Hepatocyte (in vitro differentiated cells): ENCODE data around the gene CCDC152. TPM values are rescaled to one million over a fixed set of nuclear protein-coding genes. Genes with fewer than 3 reads are reported as not detected.

Experiments used
- DNase-seq: peaks from one replicate; pipeline ENCODE4 v3.0.0-alpha.2; 2016; ENCODE audit warnings: low spot score
- H2AFZ ChIP-seq: fragments of 200-600 bp; sonication (generic); 2 replicates; pipeline ENCODE4 v1.6.0; 2016; ENCODE audit warnings: antibody characterized with exemption, mild to moderate bottlenecking
- H3K27ac ChIP-seq: fragments of 200-600 bp; sonication (generic); 2 replicates; pipeline ENCODE4 v1.5.1; 2016; ENCODE audit warnings: mild to moderate bottlenecking
- H3K27me3 ChIP-seq: fragments of 200-600 bp; sonication (generic); 2 replicates; pipeline ENCODE4 v1.6.1; 2016
- H3K36me3 ChIP-seq: fragments of 200-600 bp; sonication (generic); replicated peaks from 2 replicates; pipeline ENCODE4 v1.5.1; 2016; ENCODE audit warnings: low read depth; ENCODE audit not compliant: insufficient read depth
- H3K4me1 ChIP-seq: fragments of 200-600 bp; sonication (generic); 2 replicates; pipeline ENCODE4 v1.5.1; 2016; ENCODE audit warnings: mild to moderate bottlenecking, moderate library complexity; ENCODE audit not compliant: insufficient read depth
- H3K4me2 ChIP-seq: fragments of 200-600 bp; sonication (generic); 2 replicates; pipeline ENCODE4 v1.6.0; 2016
- H3K4me3 ChIP-seq: fragments of 200-600 bp; sonication (generic); 2 replicates; pipeline ENCODE4 v1.5.1; 2016; ENCODE audit warnings: mild to moderate bottlenecking
- H3K79me2 ChIP-seq: fragments of 200-600 bp; sonication (generic); 2 replicates; pipeline ENCODE4 v1.6.0; 2017; ENCODE audit warnings: mild to moderate bottlenecking
- H3K9me2 ChIP-seq: fragments of 200-600 bp; sonication (generic); replicated peaks from 2 replicates; pipeline ENCODE4 v1.6.0; 2017; ENCODE audit warnings: mild to moderate bottlenecking; ENCODE audit not compliant: insufficient read depth
- H3K9me3 ChIP-seq: fragments of 200-600 bp; sonication (generic); 2 replicates; pipeline ENCODE4 v1.5.1; 2016; ENCODE audit warnings: low read depth, mild to moderate bottlenecking
- H4K20me1 ChIP-seq: fragments of 200-600 bp; sonication (generic); 2 replicates; pipeline ENCODE4 v1.6.0; 2016; ENCODE audit warnings: mild to moderate bottlenecking; ENCODE audit not compliant: insufficient read depth, poor library complexity, severe bottlenecking
- CTCF ChIP-seq: fragments of 200-600 bp; sonication (generic); IDR thresholded peaks from 2 replicates; pipeline ENCODE4 v1.5.1; 2016; ENCODE audit warnings: antibody characterized with exemption, mild to moderate bottlenecking; ENCODE audit not compliant: poor library complexity
- EZH2 ChIP-seq: fragments of 200-600 bp; sonication (generic); IDR thresholded peaks from 2 replicates; pipeline ENCODE4 v1.6.1; 2016; ENCODE audit warnings: antibody characterized with exemption, mild to moderate bottlenecking, borderline replicate concordance
- EZH2phosphoT487 ChIP-seq: fragments of 200-600 bp; sonication (generic); IDR thresholded peaks from one replicate; pipeline ENCODE4 v1.6.1; 2018; ENCODE audit warnings: antibody characterized with exemption, mild to moderate bottlenecking, low read depth, moderate library complexity; ENCODE audit not compliant: unreplicated experiment, severe bottlenecking
- WGBS: methylation state at CpG from one replicate; pipeline ENCODE4 v1.1.6; 2016; ENCODE audit warnings: low lambda C conversion rate; ENCODE audit errors: missing lambda C conversion rate; 5-methylcytosine and 5-hydroxymethylcytosine counted together
- polyA plus RNA-seq: library from polyadenylated mRNA; unstranded; fragments of >200 nt; fragmentation: Nextera tagmentation; extraction: Ambion mirVana; gene quantifications from 2 replicates; pipeline ENCODE4 v1.2.1, GENCODE V29; 2016
- total RNA-seq: library from RNA; depleted of rRNA; stranded (reverse); fragments of >200 nt; gene quantifications from 2 replicates; pipeline ENCODE4 v1.2.3, GENCODE V29; 2014

The CCDC152 gene
- total and polyA plus RNA-seq, 2 experiments from 2014 or later, result 2.0 to 46.1 TPM

DNA sequence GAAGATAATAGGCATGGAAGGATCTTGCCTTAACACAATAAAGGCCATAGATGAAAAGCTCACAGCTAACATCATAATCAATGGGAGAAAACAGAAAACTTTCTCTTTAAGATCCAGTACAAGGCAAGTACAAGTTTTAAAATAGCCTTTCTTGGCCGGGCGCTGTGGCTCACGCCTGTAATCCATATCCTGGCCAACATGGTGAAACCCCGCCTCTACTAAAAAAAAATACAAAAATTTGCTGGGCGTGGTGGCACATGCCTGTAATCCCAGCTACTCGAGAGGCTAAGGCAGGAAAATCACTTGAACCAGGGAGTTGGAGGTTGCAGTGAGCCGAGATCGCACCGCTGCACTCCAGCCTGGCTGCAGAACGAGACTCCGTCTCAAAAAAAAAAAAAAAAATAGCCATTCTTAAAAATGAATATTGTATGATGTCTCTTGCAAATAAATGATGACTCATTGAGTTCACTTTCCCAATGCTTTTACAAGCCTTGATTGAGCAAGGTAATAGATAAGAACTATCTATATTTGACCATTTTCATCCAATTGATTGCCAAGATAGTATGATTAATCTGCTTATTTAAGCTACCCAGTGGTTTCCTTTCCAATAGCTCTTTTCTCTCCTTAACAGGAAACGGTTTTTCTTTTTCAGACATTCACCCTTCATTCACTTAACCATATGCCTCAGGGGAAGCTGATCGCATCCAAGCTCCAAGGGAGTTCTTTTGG, 15.8 kb downstream of the CCDC152 start:
- Histone ChIP-seq H3K9me2 (no peaks in the 10 kb centered on the region), H3K27ac (no peak overlapping the region), H3K79me2 (no peaks in the 10 kb centered on the region), H3K36me3 (no peaks in the 10 kb centered on the region), H3K4me2 (no peak overlapping the region), H3K27me3 (no peaks in the 10 kb centered on the region), H4K20me1 (no peaks in the 10 kb centered on the region), H3K4me3 (no peak overlapping the region), H3K4me1 (no peaks in the 10 kb centered on the region), H3K9me3 (no peaks in the 10 kb centered on the region), H2AFZ (no peak overlapping the region)
- DNase-seq, result no peak
- TF ChIP-seq EZH2phosphoT487, result no peak
- no peak for TF ChIP-seq CTCF
- no peak for TF ChIP-seq EZH2
- WGBS, result 92% methylated on average over 13 of the region's 13 CpGs

- H3K4me3 ChIP-seq, result no peak overlapping the region
- no peak for DNase-seq
- no peaks in the 10 kb centered on the region for H4K20me1 ChIP-seq
- no peaks in the 10 kb centered on the region for H3K36me3 ChIP-seq
- no peaks in the 10 kb centered on the region for H3K79me2 ChIP-seq
- no peaks in the 10 kb centered on the region for H3K9me2 ChIP-seq
- H3K4me2 ChIP-seq, result no peak overlapping the region
- H3K27me3 ChIP-seq, result no peaks in the 10 kb centered on the region
- no peak for TF ChIP-seq EZH2
- no peak for TF ChIP-seq EZH2phosphoT487
- TF ChIP-seq CTCF, result no peak
- 85% methylated on average over 1 of the region's 1 CpG for WGBS
- H2AFZ ChIP-seq, result no peak overlapping the region
- H3K27ac ChIP-seq, result no peak overlapping the region
- no peaks in the 10 kb centered on the region for H3K4me1 ChIP-seq
- H3K9me3 ChIP-seq, result no peaks in the 10 kb centered on the region
Measured at GRCh38 chr5:42779083-42779482, 22.5 kb downstream of the CCDC152 start.

DNA sequence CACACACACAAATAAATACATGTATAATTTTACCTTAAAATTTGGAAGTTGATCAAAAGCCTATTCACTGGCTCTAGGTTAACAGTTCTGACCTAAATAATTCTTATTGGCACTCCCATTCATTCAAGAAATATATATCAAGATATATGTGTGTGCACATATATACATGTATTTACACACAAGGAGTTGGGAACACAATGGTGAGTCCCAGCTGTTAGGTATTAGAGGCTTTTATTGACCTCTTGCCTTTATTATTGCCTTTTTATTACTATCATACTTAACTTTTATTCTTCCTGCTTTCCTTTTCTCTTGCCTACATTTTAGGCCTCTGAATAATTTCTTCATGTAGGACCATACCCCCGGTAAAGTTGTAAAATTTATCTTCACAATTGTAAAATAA, 25.0 kb downstream of the CCDC152 start:
- no peaks in the 10 kb centered on the region for H3K4me1 ChIP-seq
- TF ChIP-seq EZH2phosphoT487, result no peak
- no peak for TF ChIP-seq CTCF
- TF ChIP-seq EZH2, result no peak
- H3K27me3 ChIP-seq, result no peaks in the 10 kb centered on the region
- no peak overlapping the region for H2AFZ ChIP-seq
- DNase-seq, result no peak
- no peak overlapping the region for H3K27ac ChIP-seq
- no peak overlapping the region for H3K4me2 ChIP-seq
- H3K36me3 ChIP-seq, result no peaks in the 10 kb centered on the region
- no peaks in the 10 kb centered on the region for H3K9me3 ChIP-seq
- no peaks in the 10 kb centered on the region for H4K20me1 ChIP-seq
- H3K4me3 ChIP-seq, result no peak overlapping the region
- no peaks in the 10 kb centered on the region for H3K79me2 ChIP-seq
- 53% methylated on average over 1 of the region's 1 CpG for WGBS
- H3K9me2 ChIP-seq, result no peaks in the 10 kb centered on the region
